HG02763 (cell line): ENCODE data around the gene ZNF106.

ENCODE experiments used
- ATAC-seq: cut with Tn5 transposase; IDR thresholded peaks from one replicate; pipeline ENCODE4 v1.9.1; 2021; ENCODE audit warnings: mild to moderate bottlenecking, moderate library complexity; ENCODE audit not compliant: unreplicated experiment

Gene ZNF106

GRCh38 chr15:42373274-42373673, 117.7 kb downstream of the ZNF106 start:
- ATAC-seq: no peak

- no peak for ATAC-seq
Observed at GRCh38 chr15:42371096-42371495, 119.8 kb downstream of the ZNF106 start.

GRCh38 chr15:42368096-42368495, 122.8 kb downstream of the ZNF106 start:
- ATAC-seq: no peak

- ATAC-seq: no peak
Observed at GRCh38 chr15:42367041-42367440, 123.9 kb downstream of the ZNF106 start.

- ATAC-seq: no peak
Observed at GRCh38 chr15:42365921-42366550, 124.9 kb downstream of the ZNF106 start.

GRCh38 chr15:42364529-42364928, 126.4 kb downstream of the ZNF106 start:
- ATAC-seq: no peak

- no peak for ATAC-seq
Observed at GRCh38 chr15:42363942-42364341, 127.0 kb downstream of the ZNF106 start.

- ATAC-seq: no peak
Observed at GRCh38 chr15:42363487-42363886, 127.5 kb downstream of the ZNF106 start.
